ENCODE data around the gene KIFC1.

Gene KIFC1

DNA sequence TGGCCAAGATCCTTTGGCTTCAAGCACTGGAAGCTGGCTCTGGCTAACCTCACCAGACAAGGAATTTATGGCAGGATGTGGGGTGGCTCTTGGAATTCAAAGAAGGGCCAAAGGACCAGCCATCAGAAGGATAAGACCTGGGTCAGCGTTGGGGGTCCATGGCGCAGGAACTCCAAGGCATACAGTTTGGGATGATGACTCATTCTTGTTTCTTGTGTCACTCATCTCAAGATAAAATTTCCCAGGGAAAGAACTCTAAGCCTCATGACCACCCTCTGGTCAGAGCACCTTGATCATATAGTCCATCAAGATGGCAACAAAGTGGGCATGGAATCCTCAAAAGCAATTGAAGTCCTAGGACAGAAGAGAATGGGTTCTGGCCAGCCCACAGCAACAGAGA lies 67.6 kb downstream of the KIFC1 start:
- TF ChIP-seq TAF1 (IDR thresholded peaks at IDR 0.05; ENCODE audit: borderline replicate concordance, low read depth, low read length) (no peak), POLR2A (IDR thresholded peaks at IDR 0.05; ENCODE audit: low read depth, low read length) (no peak), POLR2AphosphoS5 (IDR thresholded peaks at IDR 0.05; ENCODE audit: low read depth, low read length) (no peak)
- no peak for DNase-seq (ENCODE audit: insufficient read length)
- no peak for FAIRE-seq
